Measurements from ENCODE around the gene MCRIP1.

DNA sequence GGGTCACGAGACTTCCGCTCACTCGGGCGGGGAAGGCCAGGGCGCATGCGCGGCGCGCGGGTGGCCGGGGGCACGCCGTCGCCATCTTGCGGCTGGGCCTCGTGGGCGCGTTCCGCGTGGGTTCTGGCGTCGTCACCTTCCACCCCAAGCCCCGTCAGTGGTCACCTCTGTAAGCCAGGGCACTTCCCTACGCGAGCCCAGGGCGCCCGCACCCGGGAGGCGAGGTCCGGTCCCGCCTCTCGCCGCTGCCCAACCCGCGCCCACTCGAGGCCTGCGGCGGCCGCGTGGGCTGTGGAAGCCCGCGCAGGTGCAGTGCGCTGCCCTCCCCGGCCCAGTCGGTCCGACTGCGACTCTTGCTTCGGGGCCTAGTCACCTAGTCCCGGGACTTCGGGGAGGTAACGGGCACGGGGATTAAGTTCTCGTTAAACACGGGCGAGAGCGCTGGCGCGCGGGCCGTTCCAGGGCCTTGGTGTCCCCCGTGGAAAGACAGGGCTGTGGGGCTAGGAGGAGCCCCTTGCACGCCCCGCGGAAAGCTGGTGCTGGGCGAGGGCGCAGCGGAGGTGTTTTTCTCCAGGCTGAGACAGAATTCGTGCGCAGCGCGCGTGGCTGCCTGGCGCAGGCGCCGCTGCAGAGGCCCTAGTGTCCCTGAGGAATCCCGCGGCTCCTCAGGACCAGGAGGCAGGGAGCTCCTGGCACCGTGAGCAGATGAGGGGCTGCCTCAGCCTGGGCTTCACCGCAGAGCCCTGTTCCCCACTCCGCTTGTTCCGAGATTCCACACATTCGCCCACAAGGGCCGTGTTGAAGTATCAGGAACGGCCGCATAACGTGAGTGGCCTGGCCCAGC, 38.5 kb upstream of the MCRIP1 start:
- TF ChIP-seq, protein P1, sequence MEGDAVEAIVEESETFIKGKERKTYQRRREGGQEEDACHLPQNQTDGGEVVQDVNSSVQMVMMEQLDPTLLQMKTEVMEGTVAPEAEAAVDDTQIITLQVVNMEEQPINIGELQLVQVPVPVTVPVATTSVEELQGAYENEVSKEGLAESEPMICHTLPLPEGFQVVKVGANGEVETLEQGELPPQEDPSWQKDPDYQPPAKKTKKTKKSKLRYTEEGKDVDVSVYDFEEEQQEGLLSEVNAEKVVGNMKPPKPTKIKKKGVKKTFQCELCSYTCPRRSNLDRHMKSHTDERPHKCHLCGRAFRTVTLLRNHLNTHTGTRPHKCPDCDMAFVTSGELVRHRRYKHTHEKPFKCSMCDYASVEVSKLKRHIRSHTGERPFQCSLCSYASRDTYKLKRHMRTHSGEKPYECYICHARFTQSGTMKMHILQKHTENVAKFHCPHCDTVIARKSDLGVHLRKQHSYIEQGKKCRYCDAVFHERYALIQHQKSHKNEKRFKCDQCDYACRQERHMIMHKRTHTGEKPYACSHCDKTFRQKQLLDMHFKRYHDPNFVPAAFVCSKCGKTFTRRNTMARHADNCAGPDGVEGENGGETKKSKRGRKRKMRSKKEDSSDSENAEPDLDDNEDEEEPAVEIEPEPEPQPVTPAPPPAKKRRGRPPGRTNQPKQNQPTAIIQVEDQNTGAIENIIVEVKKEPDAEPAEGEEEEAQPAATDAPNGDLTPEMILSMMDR (IDR thresholded peaks at IDR 0.05; ENCODE audit: insufficient read depth, low read depth, low read length) = no peak
- no peak for TF ChIP-seq EZH2 (IDR thresholded peaks at IDR 0.05; ENCODE audit: insufficient read depth, low read length)

Data from astrocyte (in vitro differentiated cells and primary cell).